T-cell (primary cell): ENCODE results near the gene FBN2. TPM values are rescaled to one million over a fixed set of nuclear protein-coding genes. Genes with fewer than 3 reads are reported as not detected.

Source experiments
- ATAC-seq, 4 experiments: fragments of 200-7000 bp in 3 of 4; fragments of 150-1000 bp in 1 of 4; cut with Tn5 transposase; replicated peaks in 1 of 4; 1 replicate in 3 of 4; 2 replicates in 1 of 4; pipeline ENCODE4 v1.10.0; 2021; ENCODE audit warnings: moderate library complexity in 3 of 4, mild to moderate bottlenecking in 2 of 4, moderate number of reproducible peaks in 1 of 4
- CTCF ChIA-PET, 2 donors: fragments of 300-600 bp; sonication (Branson Sonifier 250); formaldehyde crosslinking; loops; one replicate each; lab custom pipeline; 2022; ENCODE audit warnings: antibody characterized with exemption in 2 of 2; lab: Charles Lee
- POLR2A ChIA-PET, 2 donors: fragments of 300-600 bp; sonication (Branson Sonifier 250); formaldehyde crosslinking; loops; one replicate each; lab custom pipeline; 2022; ENCODE audit warnings: antibody characterized with exemption in 2 of 2; lab: Charles Lee
- DNase-seq, 35 experiments: peaks; one replicate each; pipeline versions ENCODE4 v3.0.0 to v3.0.0-alpha.2; 2013 to 2023
- H3K27ac ChIP-seq: one replicate; pipeline ENCODE4 v1.5.1; 2013; ENCODE audit warnings: low read length
- H3K27me3 ChIP-seq, 2 experiments: replicated peaks in 1 of 2; 1 replicate in 1 of 2; 2 replicates in 1 of 2; pipeline versions ENCODE4 v1.6.1 to v1.7.0; 2013; ENCODE audit warnings: low read length in 1 of 2, mixed read lengths in 1 of 2; ENCODE audit not compliant: control insufficient read depth in 2 of 2, insufficient read depth in 2 of 2; ENCODE audit errors: extremely low read depth in 1 of 2
- H3K36me3 ChIP-seq, 2 donors: 1 replicate in 1 of 2; 2 replicates in 1 of 2; pipeline versions ENCODE4 v1.6.1 to v1.7.0; 2013; ENCODE audit warnings: low read length in 1 of 2; ENCODE audit not compliant: control insufficient read depth in 2 of 2, insufficient read depth in 1 of 2; ENCODE audit errors: extremely low read depth in 1 of 2
- H3K4me1 ChIP-seq, 2 experiments: 1 replicate in 1 of 2; 2 replicates in 1 of 2; pipeline versions ENCODE4 v1.6.1 to v1.7.0; 2013; ENCODE audit warnings: low read length in 2 of 2, mixed read lengths in 1 of 2; ENCODE audit not compliant: insufficient read depth in 2 of 2, control insufficient read depth in 1 of 2; ENCODE audit errors: extremely low read depth in 1 of 2
- H3K4me3 ChIP-seq, 2 donors: 1 replicate in 1 of 2; 2 replicates in 1 of 2; pipeline versions ENCODE4 v1.5.1 to v1.7.0; 2013; ENCODE audit warnings: mild to moderate bottlenecking in 2 of 2, low read length in 1 of 2, moderate library complexity in 1 of 2; ENCODE audit not compliant: control insufficient read depth in 1 of 2; ENCODE audit errors: extremely low read depth in 1 of 2
- H3K9me3 ChIP-seq: 2 replicates; pipeline ENCODE4 v1.7.0; 2013
- H3K27ac Mint-ChIP-seq, 2 donors: one replicate each; pipeline ENCODE4 v1.8.0; 2020 to 2021; ENCODE audit warnings: mild to moderate bottlenecking in 2 of 2, mixed read lengths in 2 of 2
- H3K27me3 Mint-ChIP-seq, 2 donors: one replicate each; pipeline ENCODE4 v1.8.0; 2021 to 2022; ENCODE audit warnings: mixed read lengths in 2 of 2
- H3K36me3 Mint-ChIP-seq: one replicate; pipeline ENCODE4 v1.8.0; 2021; ENCODE audit warnings: mixed read lengths
- H3K4me1 Mint-ChIP-seq, 3 donors: one replicate each; pipeline ENCODE4 v1.8.0; 2020 to 2022; ENCODE audit warnings: mixed read lengths in 3 of 3, mild to moderate bottlenecking in 1 of 3
- H3K4me3 Mint-ChIP-seq, 3 donors: one replicate each; pipeline ENCODE4 v1.8.0; 2020 to 2022; ENCODE audit warnings: mild to moderate bottlenecking in 3 of 3, mixed read lengths in 3 of 3, moderate library complexity in 3 of 3
- H3K9me3 Mint-ChIP-seq, 3 donors: one replicate each; pipeline ENCODE4 v1.8.0; 2020 to 2022; ENCODE audit warnings: mixed read lengths in 3 of 3
- WGBS: methylation state at CpG from one replicate; pipeline ENCODE4 v1.1.5; 2013; ENCODE audit warnings: missing lambda C conversion rate; ENCODE audit not compliant: insufficient coverage; 5-methylcytosine and 5-hydroxymethylcytosine counted together
- total RNA-seq, 35 experiments: library from RNA in 6 of 35; stranded (reverse) in 6 of 35; fragments of 120-200 nt in 1 of 35; gene quantifications; one replicate each; pipeline versions ENCODE4 v1.2.1 to v1.2.4 and lab custom pipeline; 2013 to 2026

Gene FBN2
- total RNA-seq, 5 donors from 2014 or later (not counting 1 experiment from before 2014, with no cell fraction given) = 0.32 to 0.61 (median 0.36) TPM; not detected in 2

GRCh38 chr5:128427921-128428320, 110.1 kb downstream of the FBN2 start:
- ChIA-PET POLR2A (no interaction called here), CTCF (no interaction called here)
- no peak overlapping the region for H3K4me3 Mint-ChIP-seq
- H3K27me3 Mint-ChIP-seq = no peaks in the 10 kb centered on the region
- no peaks in the 10 kb centered on the region for H3K36me3 ChIP-seq
- H3K27ac Mint-ChIP-seq = no peak overlapping the region
- WGBS = 89% methylated on average over 1 of the region's 1 CpG
- no peak overlapping the region for H3K4me3 ChIP-seq
- DNase-seq = no peak
- ATAC-seq = no peak
- H3K27ac ChIP-seq = no peak overlapping the region
- no peaks in the 10 kb centered on the region for H3K27me3 ChIP-seq
- H3K9me3 ChIP-seq = no peaks in the 10 kb centered on the region
- H3K4me1 Mint-ChIP-seq = no peaks in the 10 kb centered on the region
- peaks cover 0 to 5% (median 0%) of the 10 kb centered on the region in 3 donors for H3K9me3 Mint-ChIP-seq
- no peaks in the 10 kb centered on the region for H3K4me1 ChIP-seq
- H3K36me3 Mint-ChIP-seq = no peaks in the 10 kb centered on the region

- ChIA-PET CTCF (no interaction called here), POLR2A (no interaction called here)
- H3K27ac ChIP-seq = no peak overlapping the region
- H3K4me1 Mint-ChIP-seq = no peaks in the 10 kb centered on the region
- DNase-seq = no peak
- ATAC-seq = no peak
- no peaks in the 10 kb centered on the region for H3K27me3 Mint-ChIP-seq
- H3K4me3 Mint-ChIP-seq = no peak overlapping the region
- H3K27me3 ChIP-seq = no peaks in the 10 kb centered on the region
- H3K4me1 ChIP-seq = no peaks in the 10 kb centered on the region
- no peak overlapping the region for H3K4me3 ChIP-seq
- peaks cover 0 to 5% (median 0%) of the 10 kb centered on the region in 3 donors for H3K9me3 Mint-ChIP-seq
- H3K27ac Mint-ChIP-seq = no peak overlapping the region
- no peaks in the 10 kb centered on the region for H3K36me3 ChIP-seq
- no peaks in the 10 kb centered on the region for H3K36me3 Mint-ChIP-seq
- 79% methylated on average over 4 of the region's 5 CpGs for WGBS
- H3K9me3 ChIP-seq = no peaks in the 10 kb centered on the region
Measured at GRCh38 chr5:128426090-128426534, 111.9 kb downstream of the FBN2 start.

GRCh38 chr5:128424646-128425045, 113.4 kb downstream of the FBN2 start:
- ChIA-PET CTCF (no interaction called here), POLR2A (interaction anchor here in 1 of 2 donors (0.7 kb wide), 1 partner anchor 341 kb away, joined by 4 read pairs; no protein-coding TSS in a partner anchor)
- Histone ChIP-seq H3K4me3 (no peak overlapping the region), H3K4me1 (no peaks in the 10 kb centered on the region), H3K27ac (no peak overlapping the region), H3K36me3 (no peaks in the 10 kb centered on the region), H3K27me3 (no peaks in the 10 kb centered on the region), H3K9me3 (no peaks in the 10 kb centered on the region)
- no peak overlapping the region for H3K4me3 Mint-ChIP-seq
- peaks cover 0 to 5% (median 0%) of the 10 kb centered on the region in 3 donors for H3K9me3 Mint-ChIP-seq
- no peaks in the 10 kb centered on the region for H3K36me3 Mint-ChIP-seq
- no peaks in the 10 kb centered on the region for H3K27me3 Mint-ChIP-seq
- H3K4me1 Mint-ChIP-seq = no peaks in the 10 kb centered on the region
- ATAC-seq (no peak), DNase-seq (no peak)
- H3K27ac Mint-ChIP-seq = no peak overlapping the region

GRCh38 chr5:128422612-128423011, 115.4 kb downstream of the FBN2 start:
- Mint-ChIP-seq H3K27me3 (no peaks in the 10 kb centered on the region), H3K36me3 (no peaks in the 10 kb centered on the region)
- H3K4me3 ChIP-seq = no peak overlapping the region

DNA sequence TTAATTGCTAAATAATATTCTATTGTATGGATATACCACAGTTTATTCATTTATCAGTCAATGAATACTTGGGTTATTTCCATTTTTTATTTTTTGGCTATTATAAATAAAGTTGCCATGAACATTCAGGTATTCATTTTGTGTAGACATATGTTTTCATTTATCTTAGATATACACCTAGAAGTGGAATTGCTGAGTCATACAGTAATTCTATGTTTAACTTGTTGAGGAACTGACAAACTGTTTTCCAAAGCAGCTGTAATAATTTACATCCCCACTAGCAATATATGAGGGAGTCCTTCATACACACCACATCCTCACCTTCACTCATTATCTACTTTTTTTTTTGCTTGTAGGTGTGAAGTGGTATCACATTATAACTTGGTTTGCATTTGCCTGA, 123.6 kb downstream of the FBN2 start:
- Histone ChIP-seq H3K4me3 (no peak overlapping the region), H3K9me3 (no peaks in the 10 kb centered on the region), H3K27me3 (no peaks in the 10 kb centered on the region), H3K4me1 (peaks cover 0 to 2% of the 10 kb centered on the region in 2 experiments), H3K36me3 (no peaks in the 10 kb centered on the region), H3K27ac (no peak overlapping the region)
- ATAC-seq (no peak), DNase-seq (no peak)
- no peak overlapping the region for H3K27ac Mint-ChIP-seq
- POLR2A ChIA-PET = no interaction called here
- H3K9me3 Mint-ChIP-seq = peaks cover 7 to 19% (median 11%) of the 10 kb centered on the region in 3 donors
- H3K36me3 Mint-ChIP-seq = no peaks in the 10 kb centered on the region
- no peaks in the 10 kb centered on the region for H3K27me3 Mint-ChIP-seq
- no peaks in the 10 kb centered on the region for H3K4me1 Mint-ChIP-seq
- CTCF ChIA-PET = no interaction called here
- H3K4me3 Mint-ChIP-seq = no peak overlapping the region

More at GRCh38 chr5:128422612-128423011, 115.4 kb downstream of the FBN2 start:
- Mint-ChIP-seq H3K4me1 (no peaks in the 10 kb centered on the region), H3K27ac (no peak overlapping the region), H3K4me3 (no peak overlapping the region), H3K9me3 (peaks cover 0 to 4% (median 2%) of the 10 kb centered on the region in 3 donors)
- Histone ChIP-seq H3K27me3 (no peaks in the 10 kb centered on the region), H3K36me3 (no peaks in the 10 kb centered on the region), H3K27ac (no peak overlapping the region), H3K9me3 (no peaks in the 10 kb centered on the region), H3K4me1 (no peaks in the 10 kb centered on the region)
- POLR2A ChIA-PET = no interaction called here
- DNase-seq (no peak), ATAC-seq (no peak)
- CTCF ChIA-PET = no interaction called here

GRCh38 chr5:128413356-128413755, 124.7 kb downstream of the FBN2 start:
- DNase-seq (no peak), ATAC-seq (no peak)
- H3K27ac ChIP-seq = no peak overlapping the region
- Mint-ChIP-seq H3K4me3 (no peak overlapping the region), H3K9me3 (peaks cover 7 to 19% (median 8%) of the 10 kb centered on the region in 3 donors), H3K36me3 (no peaks in the 10 kb centered on the region), H3K27me3 (no peaks in the 10 kb centered on the region), H3K27ac (no peak overlapping the region), H3K4me1 (no peaks in the 10 kb centered on the region)
- 40% methylated on average over 1 of the region's 2 CpGs for WGBS
- H3K4me3 ChIP-seq = no peak overlapping the region
- H3K4me1 ChIP-seq = peaks cover 0 to 2% of the 10 kb centered on the region in 2 experiments
- no peaks in the 10 kb centered on the region for H3K9me3 ChIP-seq
- no peaks in the 10 kb centered on the region for H3K36me3 ChIP-seq
- H3K27me3 ChIP-seq = no peaks in the 10 kb centered on the region
- CTCF ChIA-PET = no interaction called here
- POLR2A ChIA-PET = no interaction called here
